ENCODE measurements around the gene TMEM232.

DNA sequence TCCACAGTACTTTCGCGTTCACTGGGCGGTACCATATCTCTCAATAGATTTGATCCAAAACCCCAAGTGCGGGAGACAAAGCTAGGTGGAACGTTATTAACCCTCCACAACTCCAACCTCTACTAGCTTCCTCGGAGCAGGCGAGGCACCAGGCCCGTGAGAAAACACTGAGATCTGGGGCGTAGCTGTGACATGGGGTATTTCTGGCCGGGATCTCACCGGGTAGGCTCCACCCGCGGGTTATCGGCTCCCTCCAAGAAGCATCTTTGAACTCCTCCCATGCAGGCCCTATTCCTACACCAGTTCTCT lies 12.0 kb upstream of the TMEM232 start:
- TF ChIP-seq, protein P1, sequence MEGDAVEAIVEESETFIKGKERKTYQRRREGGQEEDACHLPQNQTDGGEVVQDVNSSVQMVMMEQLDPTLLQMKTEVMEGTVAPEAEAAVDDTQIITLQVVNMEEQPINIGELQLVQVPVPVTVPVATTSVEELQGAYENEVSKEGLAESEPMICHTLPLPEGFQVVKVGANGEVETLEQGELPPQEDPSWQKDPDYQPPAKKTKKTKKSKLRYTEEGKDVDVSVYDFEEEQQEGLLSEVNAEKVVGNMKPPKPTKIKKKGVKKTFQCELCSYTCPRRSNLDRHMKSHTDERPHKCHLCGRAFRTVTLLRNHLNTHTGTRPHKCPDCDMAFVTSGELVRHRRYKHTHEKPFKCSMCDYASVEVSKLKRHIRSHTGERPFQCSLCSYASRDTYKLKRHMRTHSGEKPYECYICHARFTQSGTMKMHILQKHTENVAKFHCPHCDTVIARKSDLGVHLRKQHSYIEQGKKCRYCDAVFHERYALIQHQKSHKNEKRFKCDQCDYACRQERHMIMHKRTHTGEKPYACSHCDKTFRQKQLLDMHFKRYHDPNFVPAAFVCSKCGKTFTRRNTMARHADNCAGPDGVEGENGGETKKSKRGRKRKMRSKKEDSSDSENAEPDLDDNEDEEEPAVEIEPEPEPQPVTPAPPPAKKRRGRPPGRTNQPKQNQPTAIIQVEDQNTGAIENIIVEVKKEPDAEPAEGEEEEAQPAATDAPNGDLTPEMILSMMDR (IDR thresholded peaks at IDR 0.05; ENCODE audit: low read length), result no peak
- TF ChIP-seq EZH2 (IDR thresholded peaks at IDR 0.05; ENCODE audit: borderline replicate concordance, low read length), result no peak

All from OCI-LY1 (cell line).